CD4-positive, alpha-beta T cell treated with Interleukin-10 for 1 hour (primary cell): ENCODE measurements around the gene ASTL.

Source experiments
- DNase-seq: peaks from one replicate; pipeline ENCODE4 v3.0.0-alpha.2; 2020

Gene ASTL

GRCh38 chr2:96111257-96111640, 27.1 kb downstream of the ASTL start:
- DNase-seq: no peak

- DNase-seq: no peak
These were observed 27.6 kb downstream of the ASTL start for GRCh38 chr2:96110621-96111256.

DNA sequence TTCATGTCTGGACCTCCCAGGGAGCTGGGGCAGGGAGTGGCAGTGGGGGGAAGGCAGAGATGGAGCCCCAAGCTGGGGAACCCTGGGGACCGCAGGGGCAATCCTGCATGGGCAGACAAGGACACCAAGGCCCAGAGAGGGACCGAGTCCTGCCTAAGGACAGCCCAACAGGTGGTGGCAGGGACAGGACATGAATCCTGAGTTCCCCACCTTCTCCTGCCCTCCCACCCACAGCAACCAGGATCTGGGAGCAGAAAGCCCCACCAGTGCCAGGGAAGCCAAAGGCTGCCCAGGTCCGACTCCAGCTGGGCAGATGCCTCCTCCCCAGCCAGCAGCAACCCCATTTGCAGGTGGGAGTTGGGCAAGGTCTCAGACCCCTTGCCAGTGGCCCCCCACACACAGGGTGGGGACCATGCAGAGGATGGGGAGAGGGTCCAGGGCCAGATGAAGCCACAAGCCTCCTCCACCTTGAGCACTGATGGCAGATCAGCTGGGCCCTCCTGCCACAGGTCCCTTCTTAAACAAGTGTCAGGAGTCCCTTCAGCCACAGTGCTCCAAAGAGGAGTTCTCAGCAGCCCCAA, 28.3 kb downstream of the ASTL start:
- no peak for DNase-seq

DNA sequence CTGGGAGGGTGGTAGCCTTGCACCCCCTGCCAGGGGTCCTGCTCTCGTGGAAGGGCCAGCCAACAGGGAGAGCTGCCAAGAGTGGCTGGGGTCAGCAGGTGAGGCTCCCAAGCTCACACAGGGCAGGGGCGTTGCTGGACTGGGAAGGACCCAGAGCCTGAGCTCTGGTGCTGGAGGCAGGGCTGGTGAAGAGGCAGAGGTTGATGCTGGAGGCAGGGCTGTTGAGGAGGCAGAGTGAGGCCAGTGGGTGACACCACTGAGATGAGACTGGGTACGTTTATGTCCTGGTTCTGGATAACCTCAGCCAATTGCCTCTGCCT, 29.0 kb downstream of the ASTL start:
- no peak for DNase-seq

- DNase-seq: no peak
These were observed 29.6 kb downstream of the ASTL start for GRCh38 chr2:96108541-96109360.

DNA sequence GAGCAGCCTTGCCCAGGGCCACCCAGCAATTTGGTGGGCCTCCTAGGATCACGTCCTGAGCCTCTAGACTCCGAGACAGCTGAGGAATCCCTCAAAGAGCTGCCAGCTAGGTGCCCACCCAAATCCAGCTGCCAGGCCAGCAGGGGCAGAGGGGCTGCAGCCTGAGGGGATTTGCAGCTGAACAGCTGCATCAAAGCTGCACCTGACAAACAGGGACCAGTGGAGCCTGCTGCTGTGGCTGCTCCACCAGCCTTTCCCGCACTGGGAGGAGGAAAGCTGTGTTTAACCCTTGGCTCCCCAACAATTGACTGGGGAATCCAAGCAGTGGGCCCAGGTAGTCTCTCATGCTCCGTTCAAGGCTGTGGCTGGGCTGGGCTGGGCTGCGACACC, 30.2 kb downstream of the ASTL start:
- DNase-seq: no peak

DNA sequence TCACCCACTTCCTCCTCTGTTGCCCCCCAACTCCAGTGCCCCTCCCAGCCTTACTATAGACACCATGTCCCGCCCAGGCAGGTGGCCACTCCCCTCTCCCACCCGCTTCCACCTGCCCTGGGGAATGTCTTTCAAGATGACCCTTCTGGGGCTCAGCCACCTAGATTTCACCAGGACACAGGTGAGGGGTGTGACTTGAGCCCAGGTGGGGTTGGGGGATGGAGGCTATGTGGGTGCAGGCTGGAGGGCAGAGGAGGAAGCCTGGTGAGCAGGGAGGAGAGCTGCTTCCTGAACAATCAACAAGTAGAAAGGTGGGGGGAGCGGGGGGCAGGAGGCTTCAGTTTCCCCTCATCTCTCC, 30.6 kb downstream of the ASTL start:
- no peak for DNase-seq

DNA sequence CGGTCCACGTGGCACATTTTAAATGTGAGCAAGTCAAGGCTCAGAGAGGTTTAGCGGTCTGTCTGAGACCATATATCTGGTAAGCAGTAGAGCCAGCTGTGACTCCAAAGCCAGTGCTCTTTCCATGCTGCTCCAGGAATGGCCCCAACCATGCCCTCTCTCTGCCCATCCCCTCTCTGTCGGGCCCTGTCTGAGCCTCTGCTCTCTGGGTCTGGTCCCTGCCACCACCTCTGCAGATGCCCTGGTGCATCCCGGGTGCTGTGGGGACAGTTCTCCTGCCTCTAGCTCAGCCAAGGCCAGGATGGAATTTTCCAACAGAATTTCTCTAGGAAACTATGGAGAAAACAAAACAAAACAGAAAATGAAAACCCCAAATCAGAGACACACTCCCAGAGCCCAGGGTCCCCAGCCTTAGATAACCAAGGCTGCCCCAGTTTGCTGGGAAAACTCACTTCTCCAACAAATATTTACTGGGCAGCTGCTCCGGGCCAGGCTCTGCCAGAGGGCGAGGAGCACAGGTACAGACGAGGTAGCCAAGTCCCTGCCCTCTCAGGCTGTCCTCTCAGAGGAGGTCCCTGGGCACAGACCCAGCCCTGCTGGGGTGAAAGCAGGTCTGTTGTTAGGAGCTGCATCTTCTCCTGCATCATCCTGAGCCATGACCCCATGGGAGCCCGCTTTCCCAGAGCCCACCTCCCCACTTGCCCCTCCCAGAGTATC, 31.2 kb downstream of the ASTL start:
- DNase-seq: no peak

- DNase-seq: no peak
These were observed 32.1 kb downstream of the ASTL start for GRCh38 chr2:96105994-96106715.

DNA sequence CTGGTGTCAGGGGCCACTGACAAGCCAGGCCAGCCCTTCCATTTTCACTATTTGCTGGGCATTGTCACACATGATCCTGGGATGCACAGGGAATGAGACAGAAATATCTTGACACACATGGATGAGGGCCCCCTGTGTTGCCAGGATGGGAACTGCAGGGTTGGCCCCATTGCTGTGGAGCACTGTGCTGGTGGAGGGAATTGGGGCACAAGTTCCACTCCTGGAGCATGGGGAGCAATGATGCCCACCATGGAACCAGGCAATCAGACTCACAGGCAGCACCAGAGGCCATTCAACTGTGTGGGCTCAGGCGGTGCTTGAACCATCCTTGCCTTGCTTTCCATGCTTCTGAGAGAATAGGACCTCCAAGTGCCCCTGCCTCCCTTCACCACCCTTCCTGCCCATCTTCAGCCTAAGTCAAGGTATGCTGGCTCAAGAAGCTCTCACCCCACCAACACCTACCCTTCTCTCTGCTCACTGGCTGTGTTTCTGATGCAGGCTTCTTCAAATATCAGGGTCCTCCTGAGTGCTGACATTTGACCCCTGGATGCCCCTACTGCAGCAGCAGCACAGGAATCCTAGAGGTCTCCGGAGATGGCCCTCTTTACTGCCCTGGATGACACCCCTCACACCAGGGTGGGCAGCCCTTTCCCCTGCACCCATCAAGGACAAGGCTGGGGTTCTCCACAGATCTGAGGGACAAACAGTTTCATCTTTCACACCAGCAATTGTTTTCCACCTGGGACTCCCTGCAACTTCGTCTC, 33.0 kb downstream of the ASTL start:
- DNase-seq: no peak

- no peak for DNase-seq
These were observed 33.8 kb downstream of the ASTL start for GRCh38 chr2:96104487-96104861.

GRCh38 chr2:96103761-96104486, 34.4 kb downstream of the ASTL start:
- DNase-seq: no peak

DNA sequence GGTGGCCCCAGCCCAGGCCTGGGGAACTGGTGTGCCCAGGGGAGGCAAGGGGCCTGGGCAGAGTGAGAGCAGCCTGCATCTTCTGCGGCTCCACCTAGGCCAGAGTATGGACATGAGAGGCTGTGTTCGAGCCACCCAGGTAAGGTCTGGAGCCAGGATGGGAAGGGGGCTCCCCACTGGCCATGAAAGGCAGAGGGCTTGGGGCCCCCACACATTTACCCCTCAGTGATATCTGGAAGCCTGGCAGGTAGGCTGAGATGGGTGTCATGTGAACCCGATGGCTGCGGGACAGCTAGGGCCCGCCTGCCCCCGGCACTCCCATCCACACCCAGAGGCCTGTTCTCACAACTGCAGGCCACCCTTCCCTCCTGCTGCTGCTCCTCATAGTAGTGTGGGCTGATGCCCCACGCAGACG, 35.1 kb downstream of the ASTL start:
- no peak for DNase-seq

- no peak for DNase-seq
These were observed 35.6 kb downstream of the ASTL start for GRCh38 chr2:96102596-96103186.

GRCh38 chr2:96100893-96101304, 37.4 kb downstream of the ASTL start:
- no peak for DNase-seq

GRCh38 chr2:96099861-96100798, 38.2 kb downstream of the ASTL start:
- DNase-seq: no peak

DNA sequence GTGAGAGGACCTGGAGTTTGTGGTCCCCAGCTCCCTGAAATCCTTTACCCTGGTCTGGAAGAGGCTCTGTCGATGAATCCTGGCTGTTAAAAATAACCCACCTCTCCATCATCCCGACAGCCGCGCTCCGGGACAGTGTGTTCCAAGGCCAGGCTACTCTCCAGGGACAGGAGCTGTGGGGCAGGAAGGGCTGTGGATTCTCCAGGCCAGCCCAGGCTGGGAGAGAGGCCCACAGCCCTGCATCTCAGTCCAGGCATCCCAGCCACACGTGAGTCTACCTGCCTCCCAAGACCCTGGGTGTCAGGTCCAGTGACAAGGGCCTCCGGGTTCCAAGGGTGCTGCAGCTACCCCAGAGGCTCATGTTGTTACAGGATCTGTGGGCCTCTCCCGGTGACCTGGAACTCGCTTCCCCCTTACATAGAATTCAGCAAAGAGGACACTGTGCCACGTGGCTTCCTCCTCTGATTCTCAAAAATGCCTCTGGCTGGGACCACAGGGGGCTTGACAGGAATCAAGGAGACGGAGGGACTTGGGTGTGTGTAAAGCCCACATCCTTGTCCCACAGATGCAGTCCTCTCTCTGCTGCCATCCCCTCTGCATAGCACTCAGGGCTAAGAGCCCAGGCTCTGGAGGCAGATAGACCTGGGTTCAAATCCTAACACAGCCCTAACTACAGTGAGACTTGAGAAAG, 39.3 kb downstream of the ASTL start:
- no peak for DNase-seq

GRCh38 chr2:96097951-96098823, 40.1 kb downstream of the ASTL start:
- no peak for DNase-seq
